Fibroblast of lung (primary cell): Measurements from ENCODE around the gene WNT10A. TPM values are rescaled to one million over a fixed set of nuclear protein-coding genes. Genes with fewer than 3 reads are reported as not detected.

Experiments
- DNase-seq, 2 donors: peaks; one replicate each; pipeline versions ENCODE4 v3.0.0 to v3.0.0-alpha.2; 2010; ENCODE audit warnings: low read depth in 2 of 2
- H2AFZ ChIP-seq: 2 replicates; pipeline ENCODE4 v1.5.1; 2012; ENCODE audit warnings: low read length, control low read depth, inconsistent platforms
- H3K27ac ChIP-seq: 2 replicates; pipeline ENCODE4 v1.5.1; 2011; ENCODE audit warnings: low read length, control low read depth; ENCODE audit not compliant: insufficient read depth
- H3K27me3 ChIP-seq: 2 replicates; pipeline ENCODE4 v1.5.1; 2011; ENCODE audit warnings: mild to moderate bottlenecking, low read length; ENCODE audit not compliant: control insufficient read depth, insufficient read depth
- H3K36me3 ChIP-seq: 2 replicates; pipeline ENCODE4 v1.5.1; 2011; ENCODE audit warnings: low read length; ENCODE audit not compliant: control insufficient read depth, insufficient read depth
- H3K4me1 ChIP-seq: 2 replicates; pipeline ENCODE4 v1.5.1; 2011; ENCODE audit warnings: low read length; ENCODE audit not compliant: control insufficient read depth, insufficient read depth; ENCODE audit errors: extremely low read depth
- H3K4me2 ChIP-seq: 2 replicates; pipeline ENCODE4 v1.5.1; 2011; ENCODE audit warnings: low read length, control low read depth; ENCODE audit not compliant: insufficient read depth; ENCODE audit errors: extremely low read depth
- H3K4me3 ChIP-seq, 4 experiments: fragments of 200-600 bp in 1 of 4; sonication (generic) in 1 of 4; replicated peaks in 1 of 4; 2 replicates each; pipeline ENCODE4 v1.5.1; 2011 to 2016; ENCODE audit warnings: low read length in 4 of 4, low read depth in 3 of 4, mild to moderate bottlenecking in 3 of 4, control low read depth in 2 of 4, inconsistent platforms in 1 of 4, mixed read lengths in 1 of 4; ENCODE audit not compliant: insufficient read depth in 1 of 4; ENCODE audit errors: control extremely low read depth in 1 of 4
- H3K79me2 ChIP-seq: 2 replicates; pipeline ENCODE4 v1.5.1; 2012; ENCODE audit warnings: mild to moderate bottlenecking, low read length, inconsistent platforms; ENCODE audit not compliant: control insufficient read depth, insufficient read depth
- H3K9ac ChIP-seq: 2 replicates; pipeline ENCODE4 v1.5.1; 2011; ENCODE audit warnings: mild to moderate bottlenecking, low read length, control low read depth; ENCODE audit not compliant: insufficient read depth
- H3K9me3 ChIP-seq: 2 replicates; pipeline ENCODE4 v1.5.1; 2012; ENCODE audit warnings: low read depth, low read length; ENCODE audit not compliant: control insufficient read depth, insufficient read depth
- H4K20me1 ChIP-seq: 2 replicates; pipeline ENCODE4 v1.5.1; 2011; ENCODE audit warnings: low read length; ENCODE audit not compliant: control insufficient read depth, insufficient read depth; ENCODE audit errors: extremely low read depth
- CTCF ChIP-seq, 2 donors: IDR thresholded peaks in 1 of 2; conservative IDR thresholded peaks in 1 of 2; 1 replicate in 1 of 2; 2 replicates in 1 of 2; pipeline ENCODE4 v1.5.1; 2011 to 2012; ENCODE audit warnings: low read length in 2 of 2, control low read depth in 1 of 2, inconsistent platforms in 1 of 2, low read depth in 1 of 2, mild to moderate bottlenecking in 1 of 2
- EZH2 ChIP-seq: IDR thresholded peaks from 2 replicates; pipeline ENCODE4 v1.5.1; 2012; ENCODE audit warnings: low read length, control low read depth, mild to moderate bottlenecking; ENCODE audit errors: missing control alignments
- polyA plus RNA-seq, 2 donors: library from polyadenylated mRNA; depleted of rRNA in 1 of 2; stranded (reverse) in 1 of 2; unstranded in 1 of 2; fragments of >200 nt; gene quantifications; 2 replicates each; pipeline ENCODE4 v1.2.1, GENCODE V29; 2011 to 2012; ENCODE audit warnings: missing spikeins in 1 of 2
- total RNA-seq: library from RNA; depleted of rRNA; stranded (reverse); fragments of >200 nt; gene quantifications from 2 replicates; pipeline ENCODE4 v1.2.1, GENCODE V29; 2014

The WNT10A gene
- total and polyA plus RNA-seq, 2 donors (not counting 1 experiment from before 2014, with no cell fraction given) = not detected

GRCh38 chr2:218849721-218850120, 30.9 kb upstream of the WNT10A start:
- H3K9ac ChIP-seq = no peak overlapping the region
- peak in 1 of 2 donors; percentile 39 for DNase-seq
- H3K79me2 ChIP-seq = no peaks in the 10 kb centered on the region
- peaks cover 10% of the 10 kb centered on the region for H3K27me3 ChIP-seq
- TF ChIP-seq CTCF (conservative IDR thresholded peaks at IDR 0.05 in 1 of 2, IDR thresholded peaks at IDR 0.05 in 1 of 2; ENCODE audit: low read depth in 1 of 2, low read length in 2 of 2) (no peak), EZH2 (no peak)
- no peak overlapping the region for H3K4me3 ChIP-seq
- H2AFZ ChIP-seq = no peak overlapping the region
- no peak overlapping the region for H3K4me2 ChIP-seq
- no peaks in the 10 kb centered on the region for H3K36me3 ChIP-seq
- no peaks in the 10 kb centered on the region for H3K9me3 ChIP-seq
- H4K20me1 ChIP-seq = no peaks in the 10 kb centered on the region
- no peak overlapping the region for H3K27ac ChIP-seq
- H3K4me1 ChIP-seq = no peaks in the 10 kb centered on the region

GRCh38 chr2:218850796-218851195, 29.9 kb upstream of the WNT10A start:
- no peaks in the 10 kb centered on the region for H3K36me3 ChIP-seq
- no peak overlapping the region for H3K4me3 ChIP-seq
- TF ChIP-seq CTCF (conservative IDR thresholded peaks at IDR 0.05 in 1 of 2, IDR thresholded peaks at IDR 0.05 in 1 of 2; ENCODE audit: low read depth in 1 of 2, low read length in 2 of 2) (no peak), EZH2 (no peak)
- H3K79me2 ChIP-seq = no peaks in the 10 kb centered on the region
- no peak for DNase-seq
- H3K27me3 ChIP-seq = peaks cover 15% of the 10 kb centered on the region
- H3K4me1 ChIP-seq = no peaks in the 10 kb centered on the region
- H2AFZ ChIP-seq = no peak overlapping the region
- H3K9ac ChIP-seq = no peak overlapping the region
- H3K9me3 ChIP-seq = no peaks in the 10 kb centered on the region
- no peaks in the 10 kb centered on the region for H4K20me1 ChIP-seq
- H3K27ac ChIP-seq = no peak overlapping the region
- H3K4me2 ChIP-seq = no peak overlapping the region

- TF ChIP-seq CTCF (conservative IDR thresholded peaks at IDR 0.05 in 1 of 2, IDR thresholded peaks at IDR 0.05 in 1 of 2; ENCODE audit: low read depth in 1 of 2, low read length in 2 of 2) (no peak), EZH2 (no peak)
- no peak overlapping the region for H3K4me2 ChIP-seq
- H3K27ac ChIP-seq = no peak overlapping the region
- no peaks in the 10 kb centered on the region for H4K20me1 ChIP-seq
- peaks cover 20% of the 10 kb centered on the region for H3K27me3 ChIP-seq
- no peak overlapping the region for H3K9ac ChIP-seq
- no peaks in the 10 kb centered on the region for H3K4me1 ChIP-seq
- no peak overlapping the region for H2AFZ ChIP-seq
- no peak overlapping the region for H3K4me3 ChIP-seq
- H3K9me3 ChIP-seq = no peaks in the 10 kb centered on the region
- H3K79me2 ChIP-seq = no peaks in the 10 kb centered on the region
- H3K36me3 ChIP-seq = no peaks in the 10 kb centered on the region
- DNase-seq = no peak
These were observed 29.4 kb upstream of the WNT10A start for GRCh38 chr2:218851286-218851685.
